H4 (cell line): ENCODE results near the gene RELT. TPM values are rescaled to one million over a fixed set of nuclear protein-coding genes. Genes with fewer than 3 reads are reported as not detected.

ENCODE experiments used
- DNase-seq: peaks from one replicate; pipeline ENCODE4 v3.0.0-alpha.2; 2015; ENCODE audit warnings: low spot score
- total RNA-seq: library from RNA; depleted of rRNA; stranded (reverse); fragments of >200 nt; shearing (Covaris generic); gene quantifications from 2 replicates; pipeline ENCODE4 v1.2.3, GENCODE V29; 2014; rRNA removed

Gene RELT, protein sequence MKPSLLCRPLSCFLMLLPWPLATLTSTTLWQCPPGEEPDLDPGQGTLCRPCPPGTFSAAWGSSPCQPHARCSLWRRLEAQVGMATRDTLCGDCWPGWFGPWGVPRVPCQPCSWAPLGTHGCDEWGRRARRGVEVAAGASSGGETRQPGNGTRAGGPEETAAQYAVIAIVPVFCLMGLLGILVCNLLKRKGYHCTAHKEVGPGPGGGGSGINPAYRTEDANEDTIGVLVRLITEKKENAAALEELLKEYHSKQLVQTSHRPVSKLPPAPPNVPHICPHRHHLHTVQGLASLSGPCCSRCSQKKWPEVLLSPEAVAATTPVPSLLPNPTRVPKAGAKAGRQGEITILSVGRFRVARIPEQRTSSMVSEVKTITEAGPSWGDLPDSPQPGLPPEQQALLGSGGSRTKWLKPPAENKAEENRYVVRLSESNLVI
- 2.1 and 2.2 TPM in 2 replicates for total RNA-seq

DNA sequence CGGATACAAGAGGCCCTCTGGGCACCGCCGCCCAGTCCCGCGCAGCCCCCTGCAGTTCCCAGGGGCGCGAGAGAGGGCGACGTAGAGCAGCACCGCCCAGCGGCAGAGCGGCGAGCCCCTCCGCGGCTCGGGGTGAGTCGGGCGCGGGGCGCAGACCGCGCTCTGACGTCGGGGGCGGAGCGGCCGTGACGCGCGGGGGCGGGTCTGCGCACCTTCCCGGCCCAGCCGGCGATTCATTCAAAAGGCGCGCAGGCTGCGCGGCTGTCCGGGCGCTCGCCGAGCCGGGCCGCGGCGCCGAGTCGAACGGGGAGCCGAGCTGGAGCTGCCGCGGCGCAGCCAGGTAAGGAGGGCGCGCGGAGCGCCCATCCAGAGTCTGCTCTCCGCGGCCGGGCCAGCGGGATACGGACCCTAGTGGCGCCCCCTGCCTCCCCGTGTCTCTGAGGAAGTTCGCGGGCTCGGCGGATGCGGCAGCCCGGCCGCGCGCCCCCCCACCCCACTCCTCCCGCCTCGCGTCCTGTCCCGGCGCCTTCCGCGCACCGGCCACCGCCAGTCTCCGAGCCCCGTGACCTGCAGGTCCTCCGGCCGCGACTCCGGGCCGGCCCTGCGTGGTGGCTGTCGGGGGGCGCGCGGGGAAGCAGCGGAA is at the start of gene RELT:
TSS of gene RELT (plus strand) at position 240 of the 643 bp plus-strand sequence. CDS start 12,738 bp downstream, outside the sequence.
- DNase-seq = peak; percentile 79

DNA sequence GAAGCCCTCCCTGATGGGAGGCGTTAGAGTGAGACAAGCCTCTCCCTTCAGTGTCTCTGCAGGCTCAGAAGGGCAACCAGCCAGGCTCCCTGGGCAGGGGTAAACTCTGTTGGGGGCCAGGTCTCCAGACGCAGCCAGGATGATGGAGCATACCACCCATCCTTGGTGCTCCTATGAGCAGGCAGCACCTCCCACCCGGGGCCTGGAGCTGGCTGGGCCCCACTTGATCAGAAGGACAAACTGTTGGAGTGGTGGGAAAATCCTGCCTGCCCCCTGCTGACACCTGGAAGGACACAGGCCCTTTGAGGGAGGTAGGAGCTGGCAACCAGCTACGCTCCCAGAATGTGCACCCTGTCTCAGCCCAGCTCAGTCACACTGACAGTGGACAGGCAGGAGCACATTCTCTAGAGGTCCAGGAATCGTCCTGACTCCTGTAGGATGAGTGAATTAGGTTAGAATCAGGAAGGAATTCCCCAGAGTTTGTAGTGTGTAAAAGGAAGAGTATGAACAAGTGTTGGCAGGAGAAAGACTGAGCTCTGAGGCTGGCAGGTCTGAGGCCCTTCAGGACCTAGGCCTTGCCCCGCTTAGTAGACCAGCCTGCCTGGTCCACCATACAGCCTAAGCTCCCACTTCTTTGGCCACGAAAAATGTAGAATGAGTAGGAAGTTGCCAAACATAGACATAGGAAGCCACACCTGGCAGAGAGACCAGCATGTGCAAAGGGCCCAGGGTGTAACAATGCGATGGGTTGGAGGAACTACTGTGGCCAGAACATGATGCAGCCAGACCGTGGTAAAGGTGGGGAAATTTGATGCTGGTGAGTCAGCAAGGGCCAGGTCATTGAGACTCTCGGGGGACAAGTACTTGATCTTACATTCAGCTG is 49.0 kb upstream of the RELT start:
- DNase-seq = no peak

DNA sequence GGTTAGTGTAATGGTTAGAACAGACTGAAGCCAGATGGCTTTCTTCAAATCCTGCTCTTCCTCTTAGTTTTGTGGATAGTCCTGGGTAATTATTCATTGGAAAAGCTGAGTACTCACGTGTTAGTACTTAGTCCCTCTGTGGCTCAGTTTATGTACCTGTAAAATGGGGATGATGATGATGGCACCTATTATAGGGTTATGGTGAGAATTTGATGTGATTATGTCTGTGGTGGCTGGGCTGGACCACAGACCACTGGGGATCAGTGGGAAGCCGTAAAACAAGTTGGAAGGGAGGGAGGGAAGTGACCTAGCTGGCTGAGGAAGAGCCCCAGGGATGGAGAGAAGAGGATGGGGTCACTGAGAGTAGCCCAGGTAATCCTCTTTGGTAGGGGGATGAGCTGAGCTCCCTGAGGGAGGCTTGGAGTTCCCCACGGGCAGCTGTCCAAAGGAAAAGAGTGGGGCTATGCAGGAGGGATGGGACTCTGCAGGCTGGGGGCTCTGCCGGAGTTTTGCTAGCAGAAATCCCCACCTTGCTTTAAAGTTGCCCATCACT is 48.3 kb upstream of the RELT start:
- DNase-seq = no peak

DNA sequence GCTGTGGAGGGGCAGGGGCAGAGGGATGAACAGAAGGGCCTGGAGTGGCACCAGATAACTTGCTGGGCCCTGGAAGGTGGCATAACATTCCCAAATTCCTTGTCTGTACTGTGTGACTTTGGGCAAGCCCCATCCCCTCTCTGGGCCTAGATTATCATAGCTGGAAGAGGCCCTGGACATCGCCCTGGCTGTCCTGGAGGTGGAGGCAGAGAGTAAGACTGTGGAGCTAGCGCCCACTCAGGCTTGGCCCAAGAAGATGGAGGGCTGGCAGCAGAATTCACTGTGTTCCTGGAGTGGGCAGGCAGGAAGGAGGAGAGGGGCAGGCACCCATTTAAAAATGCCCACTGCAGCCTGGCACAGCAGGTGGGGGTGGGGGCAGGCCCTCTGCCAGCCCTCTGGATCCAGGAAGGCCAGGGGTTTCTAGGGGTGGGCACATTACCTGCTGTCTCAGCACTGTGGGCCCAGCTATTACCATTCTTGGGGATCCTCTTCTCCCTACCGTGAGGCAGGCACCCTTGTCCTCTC is 45.6 kb upstream of the RELT start:
- DNase-seq = no peak

DNA sequence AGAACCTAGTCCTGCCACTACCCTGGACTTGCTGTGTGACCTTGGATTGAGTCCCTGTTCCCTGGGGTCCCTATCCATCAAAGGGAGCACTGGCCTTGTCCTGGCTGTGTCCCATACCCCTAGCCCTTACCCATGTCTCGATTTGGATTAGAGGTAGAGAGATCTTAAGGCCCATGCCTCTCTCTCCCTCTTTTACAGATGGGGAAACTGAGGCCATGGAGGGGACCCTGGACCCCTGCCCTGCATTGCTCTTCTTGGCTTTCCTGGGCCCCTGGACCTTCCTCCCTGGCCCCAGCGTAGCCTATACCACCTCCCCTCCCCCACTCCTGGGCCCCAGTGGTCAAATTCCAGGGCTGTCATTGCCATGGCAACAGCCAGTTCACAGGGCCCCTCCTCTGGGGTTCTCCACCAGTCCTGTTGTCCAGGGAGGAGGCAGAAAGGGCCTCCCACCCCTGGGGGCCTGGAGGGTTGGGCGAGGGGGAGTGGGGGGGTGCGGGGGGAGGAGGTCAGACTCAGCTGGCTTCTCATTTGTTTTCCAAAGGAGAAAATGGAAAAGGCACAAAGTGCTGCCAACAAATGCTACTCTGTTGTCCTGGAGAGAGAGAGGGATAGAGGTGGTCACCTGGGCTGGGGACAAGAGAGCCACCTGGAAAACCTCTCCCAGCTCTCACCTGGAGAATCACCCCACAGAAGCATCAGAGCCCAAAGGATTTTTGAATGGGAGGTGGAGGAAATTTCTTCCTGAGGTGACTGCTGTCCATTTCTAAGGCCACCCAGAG is 44.9 kb upstream of the RELT start:
- no peak for DNase-seq

DNA sequence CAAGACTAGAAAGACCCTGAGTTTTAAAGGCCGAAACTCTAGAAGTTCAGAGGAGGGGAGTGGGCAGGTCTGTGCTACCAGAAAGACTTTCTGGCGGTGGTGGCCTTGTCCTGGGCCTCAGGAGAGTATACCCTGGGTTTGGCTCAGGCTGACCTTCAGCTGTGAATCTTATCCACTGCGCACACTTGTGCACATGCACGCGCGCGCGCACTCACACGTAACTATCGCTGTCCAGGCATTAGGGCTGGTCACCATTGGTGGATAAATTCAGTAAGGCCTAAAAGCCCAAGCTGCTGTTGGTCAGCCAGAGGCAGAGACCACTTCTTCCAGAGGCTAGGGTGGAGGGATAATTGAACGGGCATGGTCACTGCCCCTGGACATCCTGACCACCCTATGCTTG is 43.0 kb upstream of the RELT start:
- DNase-seq = no peak

DNA sequence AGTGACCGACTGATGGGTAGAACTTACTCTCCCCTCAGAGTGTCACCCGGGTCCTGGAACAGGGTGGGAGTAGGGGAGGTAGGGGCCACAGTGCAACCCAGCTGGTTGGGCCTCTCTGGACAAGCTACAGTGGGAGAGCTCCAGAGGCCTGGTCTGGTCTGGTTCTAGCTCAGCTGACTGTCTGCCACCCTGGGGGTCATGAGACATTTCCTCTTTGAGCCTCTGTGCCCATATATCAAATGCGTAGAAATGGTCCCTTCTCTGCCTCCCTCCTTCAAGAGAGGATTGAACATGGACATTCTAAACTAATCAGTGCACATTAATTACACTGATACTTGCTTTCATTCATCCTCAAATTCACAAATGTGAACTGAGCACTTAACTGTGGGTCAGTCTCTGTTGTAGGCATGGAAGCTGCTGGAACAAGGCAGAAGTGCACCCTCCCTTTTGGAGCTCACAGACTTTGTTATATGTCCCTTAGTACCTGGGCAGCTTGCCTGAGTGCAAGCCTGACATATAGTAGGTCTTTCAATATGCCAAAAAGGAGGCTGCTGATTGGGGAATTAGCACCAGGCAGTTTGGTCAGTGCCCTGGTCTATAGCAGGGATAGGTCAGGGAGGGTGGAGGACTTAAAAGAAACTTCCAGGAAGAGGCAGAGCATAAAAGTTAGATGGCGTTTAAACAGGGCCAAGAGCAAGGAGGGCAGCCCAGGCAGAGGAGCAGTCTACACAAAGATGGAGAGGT is 42.4 kb upstream of the RELT start:
- DNase-seq = no peak

DNA sequence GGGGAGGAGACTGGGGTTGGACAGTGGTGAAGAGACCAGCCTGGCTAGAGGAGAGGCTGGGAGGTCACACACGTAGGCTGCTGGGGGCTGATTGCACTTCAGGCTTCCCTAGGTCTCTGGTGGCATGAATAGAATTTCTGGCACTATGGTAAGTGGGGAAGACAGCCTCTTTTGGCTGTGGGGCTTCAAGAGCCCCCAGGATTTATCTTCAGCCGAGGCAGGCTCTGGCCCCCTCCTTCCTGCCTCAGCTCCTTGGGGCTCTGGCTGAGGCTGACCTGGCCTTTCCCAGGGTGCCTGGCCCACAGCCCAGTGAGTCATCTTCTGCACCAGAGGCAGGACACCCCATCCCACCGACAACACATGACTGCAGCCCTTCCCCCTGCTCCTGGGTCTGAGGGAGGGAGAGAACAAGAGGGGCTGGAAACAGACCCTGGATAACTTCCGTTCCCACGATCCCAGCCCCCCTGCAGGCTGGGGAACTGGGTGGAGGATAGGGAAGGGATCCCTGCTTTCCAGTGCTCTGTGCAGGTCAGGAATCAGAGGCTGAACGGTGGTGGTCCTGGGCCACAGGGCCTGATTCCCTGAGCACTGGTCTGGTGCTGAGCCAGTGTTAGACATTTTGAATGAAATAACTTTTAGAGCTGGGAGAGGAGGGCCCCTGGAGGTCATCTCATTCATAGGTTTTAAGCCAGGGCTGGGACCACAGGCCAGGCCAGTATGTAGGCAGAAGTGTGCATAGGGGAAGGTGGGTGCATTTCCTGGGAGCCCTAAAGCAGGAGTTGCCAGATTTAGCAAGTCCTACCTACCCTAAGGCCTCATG is 41.6 kb upstream of the RELT start:
- peak; percentile 61 for DNase-seq

DNA sequence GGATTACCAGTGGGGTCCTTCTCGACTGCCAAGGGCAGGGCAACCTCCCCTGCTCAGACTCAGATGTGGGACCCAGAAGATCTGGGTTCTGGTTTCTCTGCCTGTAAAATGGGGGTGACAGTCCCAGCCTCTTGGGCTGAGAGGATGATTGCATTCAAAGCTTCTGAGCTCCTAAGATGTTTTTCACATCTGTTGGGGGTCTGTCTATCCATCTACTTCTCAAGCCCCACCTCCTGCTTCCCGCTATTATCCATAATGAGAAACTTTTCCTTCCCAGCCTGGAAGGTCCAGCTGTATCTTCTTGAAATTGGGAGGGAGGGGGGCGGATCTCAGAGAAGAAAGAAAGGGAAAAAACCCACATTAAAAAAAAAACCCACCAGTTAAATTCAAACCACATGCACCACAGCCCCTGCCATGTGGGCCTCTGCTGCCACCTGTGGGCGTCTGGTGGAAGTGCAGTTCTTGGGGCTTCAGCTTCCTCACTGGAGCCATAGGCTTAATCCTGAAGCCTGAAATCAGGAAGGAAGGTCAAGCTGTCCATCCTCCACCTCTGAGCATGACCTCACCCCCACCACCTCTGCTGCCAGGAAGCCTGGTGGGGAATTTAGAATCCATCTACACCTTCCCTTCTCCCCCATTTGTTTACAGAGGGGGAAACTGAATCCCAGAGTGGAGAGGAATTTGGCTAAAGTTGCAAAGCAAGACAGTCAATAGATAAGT is 40.8 kb upstream of the RELT start:
- DNase-seq = peak; percentile 55

DNA sequence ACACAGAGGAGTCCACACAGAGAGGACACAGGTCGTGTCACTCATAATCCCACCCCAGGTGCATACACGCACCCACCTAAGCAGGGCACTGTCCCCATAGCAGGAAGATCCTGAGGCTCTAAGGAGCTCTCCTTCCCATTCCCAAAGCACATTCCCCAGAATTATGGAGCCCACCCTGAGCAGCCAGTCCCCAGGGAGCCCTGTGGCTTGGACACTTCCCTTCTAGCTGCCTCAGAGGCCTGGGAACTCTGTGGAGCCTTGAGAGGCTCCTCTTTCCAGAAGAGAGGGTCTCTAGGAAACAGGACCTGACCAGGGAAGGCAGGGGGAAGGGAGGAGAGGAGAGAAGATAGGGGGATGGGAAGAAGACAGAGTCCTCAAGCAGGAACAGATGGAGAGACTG is 38.4 kb upstream of the RELT start:
- DNase-seq = no peak

DNA sequence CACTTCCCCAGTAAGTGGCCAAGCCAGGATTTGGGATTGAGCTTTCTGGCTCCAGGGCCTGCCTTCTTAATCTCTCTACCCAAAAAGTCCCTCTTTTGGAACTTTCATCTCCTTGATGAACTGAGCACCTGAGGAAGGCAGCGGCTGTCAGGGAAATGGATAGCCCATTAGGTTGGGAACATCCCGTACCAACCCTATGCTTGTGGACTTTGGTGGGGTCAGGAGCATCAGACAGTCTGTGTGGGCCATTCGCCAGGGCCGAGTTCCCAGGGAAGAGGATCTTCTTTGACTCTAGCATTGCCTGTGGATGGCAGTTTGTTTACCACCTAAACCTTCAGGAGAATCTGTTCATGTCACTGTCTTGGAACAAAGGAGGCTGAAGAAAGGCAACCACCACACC is 37.9 kb upstream of the RELT start:
- no peak for DNase-seq

DNA sequence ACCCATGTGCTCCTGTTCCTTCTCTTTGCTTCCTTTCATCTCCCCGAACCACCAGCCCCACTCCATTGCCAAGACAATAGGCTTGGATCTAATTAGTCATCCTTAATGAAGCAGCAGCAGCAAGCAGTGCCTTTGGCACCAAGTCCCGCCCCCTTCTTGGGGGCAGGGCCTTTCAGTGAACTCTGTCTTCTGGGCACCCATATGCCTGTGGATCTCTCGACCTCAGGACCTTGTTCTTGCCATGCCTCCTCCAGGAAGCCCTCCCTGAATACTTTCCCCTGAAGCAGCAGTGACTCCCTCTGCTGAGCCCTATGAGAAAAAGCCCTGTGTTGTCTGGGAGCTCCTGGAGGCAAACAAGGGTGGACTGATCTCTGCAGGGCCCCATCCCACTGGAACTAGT is 36.0 kb upstream of the RELT start:
- DNase-seq = no peak

DNA sequence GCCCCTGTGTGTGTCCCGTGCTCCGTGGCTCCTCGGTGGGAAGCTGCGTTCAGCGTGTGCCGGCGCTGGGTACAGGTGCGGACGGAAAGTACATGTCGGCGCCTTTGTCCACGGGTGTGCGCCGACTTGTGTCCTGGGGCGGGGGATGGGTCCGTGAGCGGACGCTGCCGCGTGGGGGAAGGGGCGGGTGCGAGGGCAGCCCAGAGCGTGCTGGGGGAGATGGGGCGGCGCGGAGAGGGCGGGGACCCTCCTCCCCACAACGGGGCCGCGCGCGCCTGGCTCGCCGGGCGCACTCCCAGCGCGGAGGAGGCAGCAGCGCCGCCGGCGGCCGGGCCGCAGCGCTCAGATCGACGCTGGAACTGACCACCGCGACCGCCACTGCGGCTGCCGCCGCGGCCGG is 33.6 kb upstream of the RELT start:
- no peak for DNase-seq

DNA sequence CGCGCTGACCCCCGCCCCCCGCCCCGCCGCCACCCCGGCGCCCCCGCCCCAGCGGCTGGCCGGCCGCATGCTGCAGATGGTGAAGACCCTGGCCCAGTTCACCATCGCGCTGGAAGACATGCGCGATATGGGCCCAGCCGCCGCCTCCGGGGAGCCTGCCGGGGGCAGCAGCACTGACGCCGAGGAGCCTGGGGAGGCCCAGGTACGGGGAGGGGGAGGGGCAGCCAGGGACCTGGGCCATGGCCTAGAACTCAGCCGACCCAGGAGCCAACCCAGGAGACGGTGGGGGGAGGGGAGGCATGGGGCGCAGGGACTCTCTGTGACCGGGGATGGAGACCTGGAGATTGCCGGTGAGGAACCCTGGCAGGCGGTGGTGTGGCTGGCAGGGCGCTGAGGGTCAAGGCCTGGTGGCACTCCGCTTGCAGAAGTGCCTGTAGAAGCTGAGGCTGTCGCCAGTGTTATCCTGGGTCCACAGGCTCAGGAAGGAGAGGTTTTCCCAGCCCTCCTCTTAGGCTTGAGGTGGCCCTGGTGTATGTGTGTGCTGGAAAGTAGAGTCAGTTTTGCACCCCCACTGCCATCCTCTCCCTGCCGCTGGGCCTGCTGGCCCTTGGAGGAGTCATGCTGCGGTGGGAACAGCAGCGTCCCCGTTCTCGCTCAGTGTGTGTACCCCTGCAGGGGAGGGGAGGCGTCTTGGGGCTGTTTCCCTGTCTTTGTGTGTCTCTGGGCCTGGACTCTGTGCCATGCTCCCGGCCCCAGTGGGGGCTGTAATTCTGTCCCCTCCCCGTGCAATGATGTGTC is 32.9 kb upstream of the RELT start:
- DNase-seq = no peak

DNA sequence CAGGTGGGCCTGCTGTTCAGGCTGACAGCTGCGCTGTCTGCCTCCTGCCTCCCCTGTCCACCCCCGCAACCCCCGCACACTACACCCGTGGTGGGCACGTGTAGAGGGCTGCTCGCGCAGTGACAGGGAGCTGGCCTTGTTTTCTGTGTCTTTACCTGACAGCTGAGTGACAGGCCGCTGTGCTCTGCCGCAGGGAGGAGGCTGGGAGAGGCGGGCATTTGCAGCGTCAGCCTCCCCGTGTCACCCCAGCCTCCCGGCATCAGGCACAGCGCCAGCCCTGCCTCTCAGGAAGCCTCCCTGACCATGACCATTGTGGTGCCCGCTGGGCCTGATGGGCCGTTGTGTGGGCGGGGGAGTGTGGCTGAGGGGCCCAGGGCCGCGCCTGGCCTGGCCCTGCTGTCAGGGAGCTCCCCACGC is 32.0 kb upstream of the RELT start:
- no peak for DNase-seq

DNA sequence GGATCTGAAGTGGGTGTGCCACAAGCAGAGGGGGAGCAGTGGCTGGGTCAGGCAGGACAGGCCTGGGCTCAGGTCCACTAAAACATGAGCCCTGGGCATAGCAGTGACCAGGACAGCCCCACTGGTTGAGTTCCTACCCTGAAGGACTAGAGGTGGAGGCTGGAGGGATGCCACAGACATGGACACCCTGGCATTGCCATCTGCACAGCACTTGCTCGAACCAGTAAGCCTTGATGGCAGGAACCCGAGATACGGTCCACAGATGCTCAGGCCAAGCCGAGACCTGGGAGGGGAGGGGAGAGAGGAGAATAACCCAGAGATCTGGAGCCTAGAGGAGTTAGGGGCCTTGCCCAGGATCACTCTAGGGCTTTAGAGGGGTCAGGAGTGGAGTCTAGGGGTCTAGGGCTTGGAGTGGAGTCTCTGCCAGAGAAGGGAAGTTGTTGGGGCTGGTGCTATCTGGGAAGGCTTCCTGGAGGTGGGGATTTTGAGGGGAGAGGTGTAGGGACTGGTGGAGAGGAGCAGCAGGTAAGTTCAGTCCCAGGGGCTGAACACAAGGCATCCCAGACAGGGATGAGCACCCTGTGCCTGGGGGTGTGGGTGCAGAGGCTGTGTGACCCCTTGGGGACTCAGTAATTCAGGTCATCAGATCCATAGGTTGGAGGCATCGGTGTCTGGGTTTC is 30.6 kb upstream of the RELT start:
- DNase-seq = no peak
